NCI-H460 (cell line): ENCODE data around the gene RING1. TPM values are rescaled to one million over a fixed set of nuclear protein-coding genes. Genes with fewer than 3 reads are reported as not detected.

Experiments used
- DNase-seq: peaks from one replicate; pipeline ENCODE4 v3.0.0-alpha.2; 2016; ENCODE audit warnings: low read depth; ENCODE audit errors: extremely low read depth
- polyA plus RNA-seq: library from polyadenylated mRNA; depleted of rRNA; stranded (reverse); fragments of >200 nt; gene quantifications from 2 replicates; pipeline ENCODE4 v1.2.3, GENCODE V29; 2014; cell fraction: nucleus; rRNA removed
- total RNA-seq: library from RNA; depleted of rRNA; stranded (reverse); fragments of >200 nt; shearing (Covaris generic); gene quantifications from 2 replicates; pipeline ENCODE4 v1.2.3, GENCODE V29; 2014; rRNA removed

RING1 gene
- 8.7 and 10.8 TPM in 2 replicates for total RNA-seq
- 29.7 and 31.9 TPM in 2 replicates for polyA plus RNA-seq

DNA sequence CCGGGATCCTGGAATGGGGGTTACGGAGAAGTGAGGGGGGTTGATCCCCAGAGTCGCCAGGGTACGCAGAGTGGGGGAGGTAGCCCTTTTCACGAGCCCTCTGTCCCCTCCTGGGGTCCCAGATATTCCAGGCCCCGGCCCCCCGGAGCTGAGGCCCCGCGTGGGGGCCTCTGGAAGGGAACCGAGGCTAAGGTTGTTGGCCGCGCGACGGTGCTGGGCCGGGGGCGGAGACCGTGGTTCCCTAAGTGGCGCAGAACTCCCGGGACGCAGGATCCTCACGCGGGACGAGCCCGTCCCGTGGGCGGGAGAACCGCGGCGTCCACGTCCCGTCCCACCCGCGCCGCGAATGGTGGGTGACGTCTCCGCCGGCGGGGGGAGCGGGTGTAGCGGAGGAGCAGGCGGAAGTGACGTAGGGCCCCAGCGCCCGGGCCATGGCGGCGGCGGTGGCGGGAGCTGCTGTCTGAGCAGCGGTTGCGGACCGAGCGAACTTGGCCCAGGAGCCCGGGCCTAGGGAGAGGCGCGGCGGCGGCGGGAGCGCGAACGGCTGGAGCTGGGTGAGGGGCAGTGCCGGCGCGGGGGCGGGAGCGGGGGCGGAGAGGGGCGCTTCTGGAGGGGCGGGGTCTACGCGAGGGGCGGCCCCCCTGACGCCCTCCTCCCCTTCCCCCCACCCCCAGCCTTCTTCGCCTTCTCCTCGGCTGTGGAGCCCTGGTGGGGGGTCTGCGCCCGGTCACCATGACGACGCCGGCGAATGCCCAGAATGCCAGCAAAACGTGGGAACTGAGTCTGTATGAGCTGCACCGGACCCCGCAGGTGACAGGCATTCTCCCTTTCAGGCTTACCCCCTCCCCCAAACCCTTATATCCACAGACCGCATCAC lies at the start of gene RING1:
Gene RING1 (plus strand): TSS at position 410 of the 877 bp plus-strand sequence. CDS start 323 bp downstream, at position 733.
- peak; percentile 30 for DNase-seq

- DNase-seq = no peak
Observed at GRCh38 chr6:33160096-33160495, 48.2 kb upstream of the RING1 start.

DNA sequence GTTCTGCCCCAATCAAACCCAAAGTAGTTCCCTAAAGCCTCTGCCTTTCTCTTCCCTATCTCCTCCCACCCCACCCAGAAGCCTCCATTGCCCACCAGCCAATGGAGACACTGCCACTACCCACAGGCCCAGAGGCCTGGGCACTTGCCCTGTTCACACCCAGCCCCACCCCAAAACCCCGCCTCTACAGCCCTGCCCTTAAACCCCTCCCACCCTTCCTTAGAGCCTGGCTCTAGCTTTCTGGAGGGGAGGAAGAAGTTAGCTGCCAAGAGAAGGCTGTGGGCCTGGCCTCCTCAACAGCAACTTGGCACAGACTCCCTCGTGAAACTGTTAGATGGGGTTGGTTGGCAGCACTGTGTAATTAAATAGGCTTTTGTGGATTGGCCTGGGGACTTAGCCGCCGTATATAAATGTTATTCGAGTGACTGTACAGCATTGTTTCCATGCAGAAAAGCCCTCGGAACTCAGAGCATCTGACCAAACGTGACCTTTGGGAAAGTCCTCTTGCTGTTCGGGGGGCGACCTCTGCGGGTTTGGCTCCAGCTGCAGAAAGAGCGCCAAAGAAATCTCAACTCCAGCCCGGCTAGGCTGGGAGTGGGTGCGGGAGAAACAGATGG lies 47.5 kb upstream of the RING1 start:
- no peak for DNase-seq

DNA sequence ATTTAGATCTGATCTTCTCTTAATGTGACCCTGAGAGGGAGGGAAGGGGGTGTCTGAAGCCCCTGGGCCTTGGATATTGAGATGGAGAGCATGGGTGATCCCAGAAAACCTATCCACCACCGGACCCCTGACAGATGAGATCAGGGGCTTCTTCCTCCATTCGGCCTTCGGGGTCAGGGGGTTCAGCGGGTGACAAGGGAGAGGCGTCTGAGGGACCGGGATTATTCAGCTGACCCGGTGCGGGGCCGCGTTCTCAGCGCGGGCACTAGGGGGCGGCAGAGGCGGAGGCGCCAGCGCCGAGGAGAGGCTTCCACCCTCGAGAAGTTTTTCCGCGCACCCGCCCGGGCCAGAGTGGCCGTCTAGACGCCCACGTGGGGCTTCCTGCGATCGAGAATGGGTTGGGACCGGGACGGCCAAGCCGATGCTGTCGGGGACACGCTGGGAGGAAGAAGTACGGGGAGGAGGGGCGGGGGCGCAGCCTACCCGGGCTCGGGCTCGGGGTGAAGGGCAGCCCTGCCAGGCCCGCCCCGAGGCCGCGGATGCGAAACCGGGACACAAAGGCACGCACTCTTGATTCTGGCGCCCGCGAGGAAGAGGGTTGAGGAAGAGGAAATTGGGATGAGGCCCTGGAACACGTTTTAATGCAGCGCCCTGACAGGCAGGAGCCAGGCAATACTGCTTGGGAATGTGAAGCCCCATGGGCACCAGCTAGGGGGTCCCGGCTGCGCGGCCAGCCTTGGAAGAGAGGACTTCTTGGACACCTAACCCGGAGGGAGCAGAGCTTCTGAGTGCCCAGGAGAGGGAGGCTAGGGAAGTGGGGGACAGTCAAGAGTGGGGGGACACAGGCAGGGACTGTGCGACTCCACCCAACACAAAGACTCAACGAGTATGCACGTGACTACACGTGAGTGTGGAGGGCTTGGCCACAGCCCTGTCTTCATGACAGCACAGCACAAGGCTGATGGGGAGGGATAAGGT lies 46.7 kb upstream of the RING1 start:
- DNase-seq = peak; percentile 44

GRCh38 chr6:33163540-33163939 lies 44.8 kb upstream of the RING1 start:
- DNase-seq = no peak

- no peak for DNase-seq
Observed at GRCh38 chr6:33164176-33164575, 44.1 kb upstream of the RING1 start.

- DNase-seq = no peak
Observed at GRCh38 chr6:33164665-33165373, 43.5 kb upstream of the RING1 start.

DNA sequence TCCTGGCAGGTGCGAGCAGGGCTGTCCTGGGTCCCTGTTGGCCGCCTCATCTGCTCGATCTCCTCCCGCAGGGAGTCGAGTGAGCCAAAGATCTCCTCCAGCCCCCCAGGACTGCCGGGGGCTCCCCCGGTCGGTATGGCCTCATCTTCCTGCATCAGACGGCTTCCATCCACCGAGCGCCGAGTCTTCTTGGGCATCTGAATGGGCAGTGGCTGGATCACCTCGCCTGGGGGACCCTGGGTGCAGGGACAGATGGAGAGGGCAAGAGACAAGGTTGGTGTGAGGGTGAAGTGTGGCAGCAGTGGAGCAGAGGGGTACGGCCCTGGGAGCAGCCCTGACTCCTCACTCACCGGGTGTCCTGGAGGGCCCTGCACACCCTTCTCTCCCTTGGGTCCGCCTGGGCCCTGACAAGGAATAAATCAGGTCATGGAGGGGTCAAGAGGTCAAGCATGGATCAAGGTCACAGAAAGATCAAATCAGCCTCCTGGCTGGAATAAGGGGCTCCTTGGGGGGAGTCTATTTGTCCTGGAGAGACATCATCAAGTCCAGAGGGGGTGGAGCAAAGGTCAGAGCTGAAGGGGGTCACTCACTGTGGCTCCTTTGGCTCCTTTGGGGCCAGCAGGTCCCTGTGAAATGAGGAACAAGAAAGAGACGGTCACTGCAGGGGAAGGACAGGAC lies 42.6 kb upstream of the RING1 start:
- DNase-seq = no peak

DNA sequence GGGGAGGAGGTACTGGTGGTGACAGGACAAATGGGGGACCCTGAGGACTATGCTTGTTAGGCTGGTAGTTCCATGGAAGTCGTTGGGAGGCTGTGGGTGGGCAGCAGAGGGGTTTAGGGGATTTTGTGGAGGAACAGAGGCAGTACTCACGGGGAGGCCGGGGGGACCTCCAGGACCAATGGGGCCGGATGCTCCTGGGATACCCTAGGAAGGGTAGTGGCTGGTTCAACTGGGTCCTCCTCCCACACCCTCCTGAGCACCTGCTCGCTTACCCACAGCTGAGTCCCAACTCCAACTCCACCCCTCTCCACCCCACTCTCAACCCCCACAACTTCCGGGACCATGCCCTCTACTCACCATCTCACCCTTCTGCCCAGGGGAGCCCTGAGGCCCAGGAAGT lies 41.9 kb upstream of the RING1 start:
- DNase-seq = no peak

DNA sequence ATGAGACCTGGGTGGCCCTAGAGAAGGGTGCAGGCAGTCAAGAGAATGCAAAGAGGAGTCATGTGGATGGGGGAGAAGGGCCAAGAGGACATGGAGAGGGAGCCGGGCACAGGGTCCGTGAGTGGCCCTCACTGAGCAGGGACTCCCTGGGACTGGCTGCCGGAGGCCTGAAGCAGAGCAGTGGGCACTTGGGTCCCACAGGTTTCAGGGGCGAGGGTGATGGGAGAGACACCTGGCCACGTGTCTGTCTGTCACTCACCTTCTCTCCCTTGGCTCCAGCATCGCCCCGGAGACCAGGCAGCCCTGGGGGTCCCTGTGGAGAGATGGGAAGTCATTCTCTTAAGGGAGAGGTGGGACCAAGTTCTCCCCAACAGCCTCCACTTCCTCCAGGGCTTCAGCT lies 41.5 kb upstream of the RING1 start:
- no peak for DNase-seq

DNA sequence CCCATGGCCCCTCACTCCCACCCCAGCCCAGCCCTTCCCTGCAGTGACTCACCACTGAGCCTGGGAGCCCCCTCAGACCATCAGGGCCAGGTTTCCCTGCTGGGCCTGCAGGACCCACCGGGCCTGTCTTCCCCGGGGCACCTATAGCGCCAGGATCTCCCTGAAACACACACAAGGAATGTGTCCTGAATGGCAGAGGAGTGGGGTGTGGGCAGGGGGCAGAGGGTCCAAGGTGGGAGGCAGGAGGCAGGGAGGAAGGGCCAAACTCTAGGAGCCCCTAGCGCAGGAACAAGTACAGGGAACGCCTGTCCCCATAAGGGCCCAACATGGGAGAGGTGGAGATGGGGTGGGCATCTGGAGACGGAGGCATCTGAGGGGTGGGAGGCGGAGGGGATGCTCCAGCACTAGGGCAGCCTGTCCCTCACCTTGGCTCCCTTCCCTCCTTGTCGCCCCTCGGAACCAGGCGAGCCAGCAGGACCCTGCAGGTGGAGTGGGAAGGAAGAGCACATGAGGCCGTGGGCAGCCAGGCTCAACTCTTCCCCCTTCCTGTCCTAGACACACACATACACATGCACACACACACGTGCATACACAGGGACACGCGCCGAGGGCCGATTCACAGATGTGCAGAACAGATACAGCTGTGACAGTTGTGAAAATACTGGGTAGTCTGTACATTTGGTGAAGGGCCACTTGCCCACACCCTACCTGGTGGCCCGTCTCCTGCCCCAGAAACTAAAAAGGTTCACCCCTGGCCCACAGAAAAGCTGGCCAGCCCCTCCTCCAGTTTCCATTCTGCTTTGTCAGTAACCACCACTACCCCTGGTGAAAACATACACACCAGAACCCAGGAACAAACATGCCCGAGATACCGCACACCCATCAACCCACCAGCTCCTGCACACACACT lies 40.7 kb upstream of the RING1 start:
- DNase-seq = no peak

- no peak for DNase-seq
Observed at GRCh38 chr6:33168284-33168601, 40.1 kb upstream of the RING1 start.

GRCh38 chr6:33168639-33169038 lies 39.7 kb upstream of the RING1 start:
- DNase-seq = no peak

DNA sequence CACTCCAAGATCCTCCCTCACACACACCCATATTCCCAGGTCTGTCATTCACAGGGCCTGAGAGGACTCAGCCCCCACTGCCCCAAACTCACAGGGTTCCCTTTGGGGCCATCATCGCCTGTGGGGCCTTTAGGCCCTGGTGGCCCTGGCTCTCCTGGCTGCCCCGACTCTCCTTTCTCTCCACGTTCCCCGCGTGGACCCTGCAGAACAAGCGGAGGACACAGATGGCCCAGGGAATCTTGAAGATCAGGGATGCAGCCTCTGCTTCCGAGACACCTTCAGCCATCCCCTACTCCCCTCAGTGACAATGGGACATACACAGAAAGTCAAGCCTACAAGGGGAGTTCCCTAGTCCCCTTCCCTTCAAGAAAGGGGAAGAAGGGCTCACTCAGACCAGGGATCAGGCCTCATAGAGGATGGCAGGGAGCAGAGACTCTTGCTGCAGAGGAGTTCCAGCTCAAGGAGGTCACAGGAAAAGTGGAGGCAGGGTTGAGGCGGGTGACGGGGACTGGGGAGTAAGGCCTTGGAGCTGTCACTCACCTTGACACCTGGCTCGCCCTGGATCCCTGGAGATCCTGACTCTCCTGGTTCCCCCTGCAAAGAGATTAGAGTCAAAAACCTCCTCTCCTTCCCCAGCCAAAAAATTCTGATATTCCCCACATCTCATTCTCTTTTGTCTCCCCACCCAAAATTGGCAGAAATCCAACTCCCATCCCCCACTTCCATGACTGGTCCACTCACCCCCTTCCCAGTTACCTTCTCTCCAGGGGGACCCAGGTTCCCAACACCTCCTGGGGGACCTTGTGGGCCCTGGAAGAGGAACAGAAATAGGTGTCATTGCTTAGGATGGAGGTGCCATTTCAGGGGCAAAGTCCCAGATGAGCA lies 38.8 kb upstream of the RING1 start:
- DNase-seq = no peak

DNA sequence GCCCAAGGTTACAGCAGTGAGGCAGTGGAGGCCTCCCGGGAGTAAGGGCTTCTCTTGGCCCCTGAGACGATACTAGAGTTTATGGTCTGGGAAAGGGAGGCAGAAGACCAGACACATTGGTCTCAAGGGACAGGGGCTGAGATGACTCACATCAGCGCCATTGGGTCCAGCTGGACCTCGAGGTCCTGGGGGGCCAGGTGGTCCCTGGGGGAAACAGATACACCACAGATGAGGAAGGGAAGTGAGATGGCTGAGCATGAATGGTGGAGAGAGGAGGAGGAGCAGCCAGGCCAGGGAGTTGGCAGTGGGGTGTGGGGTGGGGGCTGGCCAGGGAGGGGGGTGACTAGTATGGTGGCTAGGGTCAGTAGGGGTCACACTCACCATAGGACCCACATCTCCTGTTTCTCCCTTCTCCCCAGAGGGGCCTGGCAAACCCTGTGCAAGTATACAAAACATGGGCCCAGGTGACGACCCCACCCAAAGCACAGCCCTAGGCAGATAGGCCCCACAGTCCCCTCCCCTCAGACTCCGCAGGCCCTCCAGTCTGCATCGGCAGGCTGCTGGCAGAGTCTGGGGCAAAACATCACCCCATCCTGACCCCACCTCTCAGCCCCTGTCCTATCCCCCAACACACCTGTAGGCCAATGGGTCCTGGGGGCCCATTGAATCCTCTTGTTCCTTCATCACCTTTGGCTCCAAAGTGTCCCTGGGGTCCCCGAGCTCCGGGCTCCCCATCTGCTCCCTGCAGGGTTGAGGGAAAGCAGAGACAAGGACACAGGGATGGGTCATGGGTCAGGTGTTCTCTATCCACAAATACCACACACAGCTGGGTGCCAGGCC lies 37.9 kb upstream of the RING1 start:
- no peak for DNase-seq

DNA sequence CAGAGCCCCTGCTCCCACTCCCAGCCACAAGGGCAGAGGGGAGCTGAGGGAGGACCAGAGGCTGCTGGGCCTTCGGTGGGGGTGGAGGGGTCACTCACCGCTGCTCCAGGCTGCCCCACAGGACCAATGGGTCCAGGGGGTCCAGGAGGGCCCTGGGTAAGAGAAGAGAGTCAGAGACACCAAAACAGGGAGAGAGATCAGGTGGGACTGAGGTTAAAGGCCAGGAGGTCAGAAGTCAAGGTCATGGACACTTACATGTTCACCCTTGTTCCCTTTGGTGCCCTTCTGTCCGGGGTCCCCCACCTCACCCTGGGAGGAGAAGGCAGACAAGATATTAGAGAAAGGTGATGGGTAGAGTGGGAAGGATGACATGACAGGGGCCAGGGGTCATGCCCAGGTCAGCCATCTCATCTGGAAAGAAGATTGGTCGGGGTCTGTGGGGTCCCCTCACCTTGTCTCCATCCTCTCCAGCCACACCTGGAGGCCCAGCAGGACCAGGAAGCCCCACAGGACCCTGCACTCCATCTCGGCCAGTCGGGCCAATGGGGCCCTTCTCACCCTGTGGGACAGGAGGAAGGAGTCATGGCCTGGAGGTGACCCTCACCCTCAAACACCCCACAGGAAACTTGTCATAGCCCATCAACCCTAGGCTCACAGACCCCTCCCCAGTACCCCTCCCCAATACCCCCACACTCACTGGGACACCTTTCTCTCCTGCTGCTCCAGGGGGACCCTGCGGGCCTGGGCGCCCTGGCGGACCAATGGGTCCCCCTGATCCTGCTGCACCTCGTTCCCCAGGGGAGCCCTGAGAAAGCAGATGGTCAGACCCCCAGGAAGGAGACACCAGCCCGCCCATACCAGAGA lies 37.1 kb upstream of the RING1 start:
- DNase-seq = no peak
